ENCODE measurements around the gene GAD1. TPM values are rescaled to one million over a fixed set of nuclear protein-coding genes. Genes with fewer than 3 reads are reported as not detected.

GAD1 gene
- polyA plus RNA-seq, 1 donor from 2014 or later, result 56.3 TPM

DNA sequence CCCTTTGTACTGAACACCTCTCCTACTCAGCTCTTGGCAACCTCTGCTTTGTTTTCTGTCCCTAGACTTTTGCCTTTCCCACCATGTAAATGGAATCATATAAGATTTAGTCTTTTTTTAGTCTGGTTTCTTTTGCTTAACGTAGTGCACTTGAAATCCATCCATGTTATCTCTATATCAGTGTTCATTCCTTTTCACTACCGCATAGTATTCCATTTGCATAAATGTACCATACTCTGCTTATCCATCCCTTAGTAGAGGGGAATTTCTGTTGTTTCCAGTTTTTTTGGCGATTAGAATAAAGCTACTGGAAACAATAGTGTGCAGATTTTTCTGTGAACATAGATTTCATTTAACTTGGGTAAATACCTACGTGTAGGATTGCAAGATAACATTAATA, 46.4 kb downstream of the GAD1 start:
- no peaks in the 10 kb centered on the region for H3F3A ChIP-seq (ENCODE audit: insufficient read depth, low read length, poor library complexity, severe bottlenecking)
- H3K4me3 ChIP-seq (ENCODE audit: low read length), result no peak overlapping the region
- H3K36me3 ChIP-seq (ENCODE audit: insufficient read depth, low read length), result no peaks in the 10 kb centered on the region
- H2AFZ ChIP-seq (ENCODE audit: low read depth, low read length), result no peak overlapping the region
- no peaks in the 10 kb centered on the region for H3K9me2 ChIP-seq (ENCODE audit: insufficient read depth, low read length)
- TF ChIP-seq TAF1 (IDR thresholded peaks at IDR 0.05; ENCODE audit: low read depth), result no peak
- TF ChIP-seq RAD21 (conservative IDR thresholded peaks at IDR 0.05), result no peak
- TF ChIP-seq MXI1 (conservative IDR thresholded peaks at IDR 0.05; ENCODE audit: poor library complexity, severe bottlenecking), result no peak
- TF ChIP-seq EZH2 (IDR thresholded peaks at IDR 0.05; ENCODE audit: borderline replicate concordance, insufficient read depth, low read length, poor library complexity, severe bottlenecking), result no peak
- TF ChIP-seq, protein P1, sequence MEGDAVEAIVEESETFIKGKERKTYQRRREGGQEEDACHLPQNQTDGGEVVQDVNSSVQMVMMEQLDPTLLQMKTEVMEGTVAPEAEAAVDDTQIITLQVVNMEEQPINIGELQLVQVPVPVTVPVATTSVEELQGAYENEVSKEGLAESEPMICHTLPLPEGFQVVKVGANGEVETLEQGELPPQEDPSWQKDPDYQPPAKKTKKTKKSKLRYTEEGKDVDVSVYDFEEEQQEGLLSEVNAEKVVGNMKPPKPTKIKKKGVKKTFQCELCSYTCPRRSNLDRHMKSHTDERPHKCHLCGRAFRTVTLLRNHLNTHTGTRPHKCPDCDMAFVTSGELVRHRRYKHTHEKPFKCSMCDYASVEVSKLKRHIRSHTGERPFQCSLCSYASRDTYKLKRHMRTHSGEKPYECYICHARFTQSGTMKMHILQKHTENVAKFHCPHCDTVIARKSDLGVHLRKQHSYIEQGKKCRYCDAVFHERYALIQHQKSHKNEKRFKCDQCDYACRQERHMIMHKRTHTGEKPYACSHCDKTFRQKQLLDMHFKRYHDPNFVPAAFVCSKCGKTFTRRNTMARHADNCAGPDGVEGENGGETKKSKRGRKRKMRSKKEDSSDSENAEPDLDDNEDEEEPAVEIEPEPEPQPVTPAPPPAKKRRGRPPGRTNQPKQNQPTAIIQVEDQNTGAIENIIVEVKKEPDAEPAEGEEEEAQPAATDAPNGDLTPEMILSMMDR (IDR thresholded peaks at IDR 0.05; ENCODE audit: poor library complexity, severe bottlenecking), result no peak
- no peak for TF ChIP-seq EP300 (conservative IDR thresholded peaks at IDR 0.05; ENCODE audit: poor library complexity, severe bottlenecking)
- TF ChIP-seq, protein P2, sequence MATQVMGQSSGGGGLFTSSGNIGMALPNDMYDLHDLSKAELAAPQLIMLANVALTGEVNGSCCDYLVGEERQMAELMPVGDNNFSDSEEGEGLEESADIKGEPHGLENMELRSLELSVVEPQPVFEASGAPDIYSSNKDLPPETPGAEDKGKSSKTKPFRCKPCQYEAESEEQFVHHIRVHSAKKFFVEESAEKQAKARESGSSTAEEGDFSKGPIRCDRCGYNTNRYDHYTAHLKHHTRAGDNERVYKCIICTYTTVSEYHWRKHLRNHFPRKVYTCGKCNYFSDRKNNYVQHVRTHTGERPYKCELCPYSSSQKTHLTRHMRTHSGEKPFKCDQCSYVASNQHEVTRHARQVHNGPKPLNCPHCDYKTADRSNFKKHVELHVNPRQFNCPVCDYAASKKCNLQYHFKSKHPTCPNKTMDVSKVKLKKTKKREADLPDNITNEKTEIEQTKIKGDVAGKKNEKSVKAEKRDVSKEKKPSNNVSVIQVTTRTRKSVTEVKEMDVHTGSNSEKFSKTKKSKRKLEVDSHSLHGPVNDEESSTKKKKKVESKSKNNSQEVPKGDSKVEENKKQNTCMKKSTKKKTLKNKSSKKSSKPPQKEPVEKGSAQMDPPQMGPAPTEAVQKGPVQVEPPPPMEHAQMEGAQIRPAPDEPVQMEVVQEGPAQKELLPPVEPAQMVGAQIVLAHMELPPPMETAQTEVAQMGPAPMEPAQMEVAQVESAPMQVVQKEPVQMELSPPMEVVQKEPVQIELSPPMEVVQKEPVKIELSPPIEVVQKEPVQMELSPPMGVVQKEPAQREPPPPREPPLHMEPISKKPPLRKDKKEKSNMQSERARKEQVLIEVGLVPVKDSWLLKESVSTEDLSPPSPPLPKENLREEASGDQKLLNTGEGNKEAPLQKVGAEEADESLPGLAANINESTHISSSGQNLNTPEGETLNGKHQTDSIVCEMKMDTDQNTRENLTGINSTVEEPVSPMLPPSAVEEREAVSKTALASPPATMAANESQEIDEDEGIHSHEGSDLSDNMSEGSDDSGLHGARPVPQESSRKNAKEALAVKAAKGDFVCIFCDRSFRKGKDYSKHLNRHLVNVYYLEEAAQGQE (IDR thresholded peaks at IDR 0.05; ENCODE audit: borderline replicate concordance), result no peak
- TF ChIP-seq POLR2AphosphoS5 (IDR thresholded peaks at IDR 0.05), result no peak
- TF ChIP-seq SMC3 (conservative IDR thresholded peaks at IDR 0.05; ENCODE audit: poor library complexity), result no peak
- H3K9ac ChIP-seq (ENCODE audit: low read length), result no peak overlapping the region
- H3K4me2 ChIP-seq (ENCODE audit: low read length), result no peak overlapping the region
- H3K27ac ChIP-seq (ENCODE audit: low read length), result no peak overlapping the region
- no peaks in the 10 kb centered on the region for H3K9me3 ChIP-seq (ENCODE audit: low read length)
- H4K20me1 ChIP-seq (ENCODE audit: insufficient read depth), result no peaks in the 10 kb centered on the region
- H3K79me2 ChIP-seq (replicated peaks; ENCODE audit: insufficient read depth, low read length), result no peaks in the 10 kb centered on the region
- H3K27me3 ChIP-seq (ENCODE audit: insufficient read depth, low read depth, low read length), result no peaks in the 10 kb centered on the region

DNA sequence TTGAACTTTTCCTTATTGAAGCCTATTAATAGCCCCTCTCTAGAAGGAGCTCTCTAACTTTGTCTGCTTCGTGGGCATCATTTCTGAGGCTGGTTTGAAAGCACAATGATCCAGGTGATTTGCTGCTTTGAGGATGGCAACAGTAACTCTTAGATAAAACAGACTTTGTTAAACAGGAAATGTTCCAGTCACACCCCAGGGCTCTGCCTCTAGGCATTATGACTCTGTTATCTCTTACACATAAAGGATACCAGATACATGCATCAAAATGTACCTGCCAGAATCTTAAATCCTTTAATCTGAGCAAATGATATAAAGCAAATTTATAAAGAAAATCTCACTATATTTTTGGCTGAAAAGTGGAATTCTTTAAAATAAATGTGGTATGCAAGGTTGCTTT, 52.3 kb downstream of the GAD1 start:
- no peaks in the 10 kb centered on the region for H3K9me2 ChIP-seq (ENCODE audit: insufficient read depth, low read length)
- no peak overlapping the region for H3K4me3 ChIP-seq (ENCODE audit: low read length)
- no peak for TF ChIP-seq RAD21 (conservative IDR thresholded peaks at IDR 0.05)
- TF ChIP-seq, protein P1 (IDR thresholded peaks at IDR 0.05; ENCODE audit: poor library complexity, severe bottlenecking), result no peak
- TF ChIP-seq POLR2AphosphoS5 (IDR thresholded peaks at IDR 0.05), result no peak
- TF ChIP-seq TAF1 (IDR thresholded peaks at IDR 0.05; ENCODE audit: low read depth), result no peak
- TF ChIP-seq MXI1 (conservative IDR thresholded peaks at IDR 0.05; ENCODE audit: poor library complexity, severe bottlenecking), result no peak
- no peak for TF ChIP-seq SMC3 (conservative IDR thresholded peaks at IDR 0.05; ENCODE audit: poor library complexity)
- no peak for TF ChIP-seq EP300 (conservative IDR thresholded peaks at IDR 0.05; ENCODE audit: poor library complexity, severe bottlenecking)
- TF ChIP-seq EZH2 (IDR thresholded peaks at IDR 0.05; ENCODE audit: borderline replicate concordance, insufficient read depth, low read length, poor library complexity, severe bottlenecking), result no peak
- TF ChIP-seq, protein P2 (IDR thresholded peaks at IDR 0.05; ENCODE audit: borderline replicate concordance), result no peak
- no peak overlapping the region for H3K27ac ChIP-seq (ENCODE audit: low read length)
- no peak overlapping the region for H2AFZ ChIP-seq (ENCODE audit: low read depth, low read length)
- H3K9me3 ChIP-seq (ENCODE audit: low read length), result no peaks in the 10 kb centered on the region
- no peak overlapping the region for H3K9ac ChIP-seq (ENCODE audit: low read length)
- no peaks in the 10 kb centered on the region for H3F3A ChIP-seq (ENCODE audit: insufficient read depth, low read length, poor library complexity, severe bottlenecking)
- H3K27me3 ChIP-seq (ENCODE audit: insufficient read depth, low read depth, low read length), result no peaks in the 10 kb centered on the region
- H3K36me3 ChIP-seq (ENCODE audit: insufficient read depth, low read length), result no peaks in the 10 kb centered on the region
- no peaks in the 10 kb centered on the region for H4K20me1 ChIP-seq (ENCODE audit: insufficient read depth)
- no peak overlapping the region for H3K4me2 ChIP-seq (ENCODE audit: low read length)
- no peaks in the 10 kb centered on the region for H3K79me2 ChIP-seq (replicated peaks; ENCODE audit: insufficient read depth, low read length)
